ENCODE measurements around the gene ILRUN.
A peak's percentile ranks its signal among the peaks of the same experiment; 100 is the strongest.
"Not testable (repeated sequence)": the region's sequence is repeated elsewhere in the genome, so short reads cannot be mapped to it uniquely, and the experiment has no call there.

ILRUN gene

GRCh38 chr6:34663371-34663770 is 33.2 kb downstream of the ILRUN start:
- DNase-seq: no peak

GRCh38 chr6:34661357-34661756 is 35.2 kb downstream of the ILRUN start:
- no peak for DNase-seq

GRCh38 chr6:34658605-34659265 is 37.8 kb downstream of the ILRUN start:
- no peak for DNase-seq

- DNase-seq: not testable (repeated sequence)
These were observed 38.5 kb downstream of the ILRUN start for GRCh38 chr6:34657979-34658480.

GRCh38 chr6:34657307-34657978 is 39.1 kb downstream of the ILRUN start:
- DNase-seq: peak in 1 of 2 experiments; percentile 78

- no peak for DNase-seq
These were observed 39.6 kb downstream of the ILRUN start for GRCh38 chr6:34657037-34657306.

- DNase-seq: peak in 1 of 2 experiments; percentile 31
These were observed 40.1 kb downstream of the ILRUN start for GRCh38 chr6:34656378-34657036.

- DNase-seq: not testable (repeated sequence)
These were observed 40.6 kb downstream of the ILRUN start for GRCh38 chr6:34655876-34656377.

- DNase-seq: no peak
These were observed 42.4 kb downstream of the ILRUN start for GRCh38 chr6:34654061-34654710.

GRCh38 chr6:34652263-34652662 is 44.3 kb downstream of the ILRUN start:
- no peak for DNase-seq

GRCh38 chr6:34650823-34651222 is 45.7 kb downstream of the ILRUN start:
- DNase-seq: no peak

GRCh38 chr6:34650232-34650631 is 46.3 kb downstream of the ILRUN start:
- DNase-seq: not testable (repeated sequence)

- no peak for DNase-seq
These were observed 47.8 kb downstream of the ILRUN start for GRCh38 chr6:34648806-34649205.

All from SW 1271 (cell line).